Esophagus muscularis mucosa (tissue), 3 donors: ENCODE results near the gene CD248.

Experiments used
- CTCF ChIP-seq, 3 experiments: fragments of 200-600 bp in 2 of 3; fragments of 450-650 bp in 1 of 3; sonication (generic) in 2 of 3; IDR thresholded peaks; one replicate each; pipeline ENCODE4 v1.5.1; 2017 to 2019; ENCODE audit warnings: antibody characterized with exemption in 3 of 3, mild to moderate bottlenecking in 2 of 3, moderate library complexity in 1 of 3
- POLR2AphosphoS5 ChIP-seq, 2 donors: sonication (generic); formaldehyde crosslinking; IDR thresholded peaks; one replicate each; pipeline ENCODE4 v1.6.1; 2017; ENCODE audit warnings: antibody characterized with exemption in 2 of 2

- TF ChIP-seq POLR2AphosphoS5 (IDR thresholded peaks at IDR 0.05) (peak; percentile 98 to 99), CTCF (IDR thresholded peaks at IDR 0.05) (peak; percentile 24 to 51 (median 42))
Measured at GRCh38 chr11:66344550-66345315, 27.9 kb upstream of the CD248 start, which contains the start of gene BRMS1.
